SK-N-MC (cell line): Measurements from ENCODE around the gene PRM3.
"Not testable (repeated sequence)": the region's sequence is repeated elsewhere in the genome, so short reads cannot be mapped to it uniquely, and the experiment has no call there.

Source experiments
- EZH2 ChIP-seq: fragments of 200-600 bp; sonication (generic); IDR thresholded peaks from one replicate; pipeline ENCODE4 v1.6.1; 2017; ENCODE audit warnings: antibody characterized with exemption
- POLR2AphosphoS5 ChIP-seq: IDR thresholded peaks from 2 replicates; pipeline ENCODE4 v1.6.1; 2012; ENCODE audit warnings: mild to moderate bottlenecking, low read depth, low read length, borderline replicate concordance

DNA sequence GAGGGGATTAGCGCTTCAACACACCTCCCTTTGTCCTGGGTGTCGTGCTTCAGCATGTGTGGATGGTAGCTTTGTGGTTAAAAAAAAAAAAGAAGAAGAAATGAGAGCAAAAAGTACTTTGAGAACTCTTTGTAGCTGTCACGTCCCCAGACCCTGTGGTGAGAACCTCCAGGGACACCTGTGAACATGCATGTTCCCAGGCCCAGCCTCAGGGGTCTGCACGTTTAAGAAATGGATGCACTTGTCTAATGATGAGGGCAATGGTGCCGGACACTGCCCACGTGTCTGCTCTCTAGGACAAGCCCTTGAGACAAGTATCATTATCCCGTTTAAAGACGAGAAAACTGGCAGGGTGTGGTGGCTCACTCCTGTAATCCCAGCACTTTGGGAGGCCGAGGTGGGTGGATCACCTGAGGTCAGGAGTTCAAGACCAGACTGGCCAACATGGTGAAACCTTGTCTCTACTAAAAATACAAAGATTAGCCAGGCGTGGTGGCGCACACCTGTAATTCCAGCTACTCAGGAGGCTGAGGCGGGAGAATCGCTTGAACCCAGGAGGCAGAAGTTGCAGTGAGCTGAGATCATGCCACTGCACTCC, 25.6 kb upstream of the PRM3 start:
- not testable (repeated sequence) for TF ChIP-seq EZH2, POLR2AphosphoS5
